K562 (cell line): ENCODE measurements around the gene SAPCD1. TPM values are rescaled to one million over a fixed set of nuclear protein-coding genes. Genes with fewer than 3 reads are reported as not detected.

ENCODE experiments used
- AFF4 ChIP-seq: sonication (generic); formaldehyde crosslinking; IDR thresholded peaks from 2 replicates; pipeline ENCODE4 v1.8.0; 2023; ENCODE audit warnings: mild to moderate bottlenecking, missing genetic modification reagents
- CAMTA2 ChIP-seq: fragments of 250-450 bp; sonication (Bioruptor Pico); conservative IDR thresholded peaks from 2 replicates; pipeline ENCODE4 v1.5.1; 2022
- CCNT2 ChIP-seq: IDR thresholded peaks from 2 replicates; pipeline ENCODE4 v1.6.1; 2011; ENCODE audit warnings: borderline replicate concordance, low read depth, mild to moderate bottlenecking, moderate library complexity, mixed read lengths, low read length; ENCODE audit not compliant: insufficient read length; ENCODE audit errors: extremely low read depth
- CHCHD3 ChIP-seq: fragments of 250-450 bp; sonication (Bioruptor Pico); IDR thresholded peaks from 2 replicates; pipeline ENCODE4 v2.1.2; 2022; ENCODE audit warnings: mild to moderate bottlenecking
- HDAC1 ChIP-seq, 2 experiments: fragments of 450-650 bp; IDR thresholded peaks; 2 replicates each; pipeline ENCODE4 v1.6.1; 2016 to 2017; ENCODE audit warnings: inconsistent platforms in 1 of 2, mild to moderate bottlenecking in 1 of 2, moderate library complexity in 1 of 2
- JUN ChIP-seq, 2 experiments: sonication (generic) in 1 of 2; formaldehyde crosslinking in 1 of 2; IDR thresholded peaks; 2 replicates each; pipeline versions ENCODE4 v1.6.1 to v1.8.0; 2012 to 2022; ENCODE audit warnings: borderline replicate concordance in 2 of 2, mild to moderate bottlenecking in 2 of 2, improper control_type of control experiment in 1 of 2, low read depth in 1 of 2, low read length in 1 of 2, missing genetic modification reagents in 1 of 2
- MTA1 ChIP-seq: fragments of 450-650 bp; IDR thresholded peaks from 2 replicates; pipeline ENCODE4 v1.6.1; 2017; ENCODE audit warnings: borderline replicate concordance
- POLR2A ChIP-seq: fragments of 450-650 bp; conservative IDR thresholded peaks from 2 replicates; pipeline ENCODE4 v1.6.1; 2016
- SPI1 ChIP-seq: IDR thresholded peaks from 2 replicates; pipeline ENCODE4 v1.6.1; 2011; ENCODE audit warnings: low read depth, low read length, control low read depth, borderline replicate concordance
- UBTF ChIP-seq, 2 experiments: IDR thresholded peaks; 2 replicates each; pipeline ENCODE4 v1.6.1; 2012; ENCODE audit warnings: improper control_type of control experiment in 2 of 2, low read depth in 2 of 2, low read length in 2 of 2, borderline replicate concordance in 1 of 2
- ZFP91 ChIP-seq: sonication (generic); formaldehyde crosslinking; IDR thresholded peaks from 2 replicates; pipeline ENCODE4 v1.8.0; 2022; ENCODE audit warnings: mild to moderate bottlenecking, missing genetic modification reagents
- polyA plus RNA-seq, 8 experiments: library from polyadenylated mRNA; depleted of rRNA in 4 of 8; stranded (reverse) in 5 of 8; unstranded in 3 of 8; fragments of >200 nt; fragmentation: Nextera tagmentation in 2 of 8; fragmentation: Illumina TruSeq in 1 of 8; extraction: Ambion mirVana in 2 of 8; extraction: Trizol in 1 of 8; gene quantifications; 2 replicates each; pipeline versions ENCODE4 v1.2.1 to v1.2.3, GENCODE V29; 2011 to 2014; ENCODE audit warnings: inconsistent platforms in 1 of 8, missing spikeins in 1 of 8
- total RNA-seq, 7 experiments: library from RNA; depleted of rRNA in 6 of 7; stranded (reverse); fragments of >200 nt in 6 of 7; fragmentation: Illumina TruSeq in 2 of 7; extraction: Trizol in 2 of 7; gene quantifications; 2 replicates each; pipeline versions ENCODE4 v1.2.1 to v1.2.3, GENCODE V29; 2011 to 2021; ENCODE audit warnings: low replicate concordance in 1 of 7
- TF ChIP-seq, protein P1 (sequence below): sonication (generic); formaldehyde crosslinking; IDR thresholded peaks from 2 replicates; pipeline ENCODE4 v1.8.0; 2022; ENCODE audit warnings: mild to moderate bottlenecking, missing genetic modification reagents

The SAPCD1 gene
- total and polyA plus RNA-seq, 9 of the 15 experiments (the other 6 are each of a cell fraction or from before 2014, with no cell fraction given), result 2.6 to 30.2 (median 7.4) TPM

GRCh38 chr6:31740397-31741223, 21.8 kb upstream of the SAPCD1 start (continued):
- TF ChIP-seq ZFP91 (0 out of 2 replicates have a peak, but pooled peaks have one; percentile 15), MTA1 (0 out of 2 replicates have a peak, but pooled peaks have one; percentile 8), JUN (IDR thresholded peaks at IDR 0.05; ENCODE audit: borderline replicate concordance, low read depth, low read length) (no peak), JUN (CRISPR knock-in tag; IDR thresholded peaks at IDR 0.05; ENCODE audit: borderline replicate concordance) (0 out of 2 replicates have a peak, but pooled peaks have one; percentile 76), HDAC1 (IDR thresholded peaks at IDR 0.05) (0 out of 4 replicates have a peak, but pooled peaks of 1 of the 2 experiments have one; percentile 15), POLR2A (peak; percentile 2; the same call in 1 of the 2 replicates), SPI1 (peak; percentile 61; the same call in 1 of the 2 replicates), CAMTA2 (CRISPR knock-in tag) (peak; percentile 56; the same call in 1 of the 2 replicates), CCNT2 (no peak), AFF4 (CRISPR knock-in tag) (no peak), CHCHD3 (0 out of 2 replicates have a peak, but pooled peaks have one; percentile 60), UBTF (IDR thresholded peaks at IDR 0.05; ENCODE audit: borderline replicate concordance in 1 of 2, low read depth in 2 of 2, low read length in 2 of 2) (peak; percentile 84 to 94; a peak in 3 of 4 replicates)
- TF ChIP-seq, protein P1, sequence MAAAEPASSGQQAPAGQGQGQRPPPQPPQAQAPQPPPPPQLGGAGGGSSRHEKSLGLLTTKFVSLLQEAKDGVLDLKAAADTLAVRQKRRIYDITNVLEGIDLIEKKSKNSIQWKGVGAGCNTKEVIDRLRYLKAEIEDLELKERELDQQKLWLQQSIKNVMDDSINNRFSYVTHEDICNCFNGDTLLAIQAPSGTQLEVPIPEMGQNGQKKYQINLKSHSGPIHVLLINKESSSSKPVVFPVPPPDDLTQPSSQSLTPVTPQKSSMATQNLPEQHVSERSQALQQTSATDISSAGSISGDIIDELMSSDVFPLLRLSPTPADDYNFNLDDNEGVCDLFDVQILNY, result 0 out of 2 replicates have a peak, but pooled peaks have one; percentile 9
